Measurements from ENCODE around the gene EFR3B. TPM values are rescaled to one million over a fixed set of nuclear protein-coding genes. Genes with fewer than 3 reads are reported as not detected.
"Not testable (repeated sequence)": the region's sequence is repeated elsewhere in the genome, so short reads cannot be mapped to it uniquely, and the experiment has no call there.

Gene EFR3B
- polyA plus RNA-seq, 2 donors: 0.11 to 0.12 TPM

GRCh38 chr2:25115249-25115883, 73.5 kb downstream of the EFR3B start:
- H3K4me1 ChIP-seq (ENCODE audit: control insufficient read depth in 2 of 2, insufficient read depth in 2 of 2, low read length in 1 of 2): no peaks in the 10 kb centered on the region
- 90 to 91% methylated on average over 9 of the region's 9 CpGs for WGBS, 2 donors

GRCh38 chr2:25115902-25116301, 74.0 kb downstream of the EFR3B start:
- Histone ChIP-seq H3K36me3 (ENCODE audit: control insufficient read depth in 2 of 2, insufficient read depth in 2 of 2, low read length in 1 of 2) (no peaks in the 10 kb centered on the region), H3K27ac (ENCODE audit: low read depth in 2 of 2, low read length in 1 of 2) (no peak overlapping the region), H3K27me3 (ENCODE audit: control insufficient read depth in 1 of 2, insufficient read depth in 2 of 2, low read length in 2 of 2) (no peaks in the 10 kb centered on the region), H3K4me1 (ENCODE audit: control insufficient read depth in 2 of 2, insufficient read depth in 2 of 2, low read length in 1 of 2) (no peaks in the 10 kb centered on the region), H3K9me3 (ENCODE audit: control insufficient read depth in 2 of 2, insufficient read depth in 1 of 2, low read depth in 1 of 2, low read length in 1 of 2) (no peaks in the 10 kb centered on the region), H3K4me3 (ENCODE audit: low read depth in 1 of 2, low read length in 2 of 2) (no peak overlapping the region)
- 91 to 93% methylated on average over 4 of the region's 4 CpGs for WGBS, 2 donors

More at GRCh38 chr2:25115249-25115883, 73.5 kb downstream of the EFR3B start:
- H3K27ac ChIP-seq (ENCODE audit: low read depth in 2 of 2, low read length in 1 of 2): no peak overlapping the region
- H3K27me3 ChIP-seq (ENCODE audit: control insufficient read depth in 1 of 2, insufficient read depth in 2 of 2, low read length in 2 of 2): no peaks in the 10 kb centered on the region
- H3K9me3 ChIP-seq (ENCODE audit: control insufficient read depth in 2 of 2, insufficient read depth in 1 of 2, low read depth in 1 of 2, low read length in 1 of 2): no peaks in the 10 kb centered on the region
- no peak overlapping the region for H3K4me3 ChIP-seq (ENCODE audit: low read depth in 1 of 2, low read length in 2 of 2)
- no peaks in the 10 kb centered on the region for H3K36me3 ChIP-seq (ENCODE audit: control insufficient read depth in 2 of 2, insufficient read depth in 2 of 2, low read length in 1 of 2)

GRCh38 chr2:25116956-25117355, 75.1 kb downstream of the EFR3B start:
- H3K36me3 ChIP-seq (ENCODE audit: control insufficient read depth in 2 of 2, insufficient read depth in 2 of 2, low read length in 1 of 2): no peaks in the 10 kb centered on the region
- no peaks in the 10 kb centered on the region for H3K27me3 ChIP-seq (ENCODE audit: control insufficient read depth in 1 of 2, insufficient read depth in 2 of 2, low read length in 2 of 2)
- H3K4me3 ChIP-seq (ENCODE audit: low read depth in 1 of 2, low read length in 2 of 2): no peak overlapping the region
- H3K4me1 ChIP-seq (ENCODE audit: control insufficient read depth in 2 of 2, insufficient read depth in 2 of 2, low read length in 1 of 2): no peaks in the 10 kb centered on the region
- 89 to 95% methylated on average over 13 of the region's 13 CpGs for WGBS, 2 donors
- no peak overlapping the region for H3K27ac ChIP-seq (ENCODE audit: low read depth in 2 of 2, low read length in 1 of 2)
- H3K9me3 ChIP-seq (ENCODE audit: control insufficient read depth in 2 of 2, insufficient read depth in 1 of 2, low read depth in 1 of 2, low read length in 1 of 2): no peaks in the 10 kb centered on the region

GRCh38 chr2:25119263-25119662, 77.4 kb downstream of the EFR3B start:
- Histone ChIP-seq H3K4me1 (ENCODE audit: control insufficient read depth in 2 of 2, insufficient read depth in 2 of 2, low read length in 1 of 2) (peaks cover 0 to 7% of the 10 kb centered on the region in 2 donors), H3K27ac (ENCODE audit: low read depth in 2 of 2, low read length in 1 of 2) (no peak overlapping the region), H3K4me3 (ENCODE audit: low read depth in 1 of 2, low read length in 2 of 2) (no peak overlapping the region), H3K9me3 (ENCODE audit: control insufficient read depth in 2 of 2, insufficient read depth in 1 of 2, low read depth in 1 of 2, low read length in 1 of 2) (no peaks in the 10 kb centered on the region), H3K36me3 (ENCODE audit: control insufficient read depth in 2 of 2, insufficient read depth in 2 of 2, low read length in 1 of 2) (no peaks in the 10 kb centered on the region), H3K27me3 (ENCODE audit: control insufficient read depth in 1 of 2, insufficient read depth in 2 of 2, low read length in 2 of 2) (no peaks in the 10 kb centered on the region)
- WGBS, 2 donors: 87 to 88% methylated on average over 11 of the region's 11 CpGs

GRCh38 chr2:25122367-25122766, 80.5 kb downstream of the EFR3B start:
- Histone ChIP-seq H3K27ac (ENCODE audit: low read depth in 2 of 2, low read length in 1 of 2) (no peak overlapping the region), H3K4me1 (ENCODE audit: control insufficient read depth in 2 of 2, insufficient read depth in 2 of 2, low read length in 1 of 2) (peaks cover 0 to 7% of the 10 kb centered on the region in 2 donors), H3K36me3 (ENCODE audit: control insufficient read depth in 2 of 2, insufficient read depth in 2 of 2, low read length in 1 of 2) (no peaks in the 10 kb centered on the region), H3K27me3 (ENCODE audit: control insufficient read depth in 1 of 2, insufficient read depth in 2 of 2, low read length in 2 of 2) (no peaks in the 10 kb centered on the region), H3K9me3 (ENCODE audit: control insufficient read depth in 2 of 2, insufficient read depth in 1 of 2, low read depth in 1 of 2, low read length in 1 of 2) (no peaks in the 10 kb centered on the region), H3K4me3 (ENCODE audit: low read depth in 1 of 2, low read length in 2 of 2) (no peak overlapping the region)
- 89 to 92% methylated on average over 3 of the region's 3 CpGs for WGBS, 2 donors

DNA sequence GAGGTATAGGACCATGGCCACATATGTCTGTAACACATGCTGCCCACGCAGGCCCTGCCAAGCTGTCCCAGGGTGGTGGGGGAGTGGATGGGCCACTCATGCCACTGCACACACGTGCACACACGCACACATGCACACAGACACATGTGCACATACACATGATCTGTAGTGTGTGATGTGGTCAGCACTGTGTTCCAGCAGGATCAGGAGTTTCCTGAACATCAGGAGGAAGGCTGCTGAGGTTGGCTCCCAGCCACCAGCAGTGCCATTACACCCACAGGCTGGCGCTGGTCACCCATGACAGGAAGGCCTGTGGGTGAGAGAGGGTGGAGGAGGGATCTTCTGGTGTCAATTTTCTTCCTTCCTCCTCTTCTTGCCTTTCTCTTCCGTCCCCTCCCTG, 81.8 kb downstream of the EFR3B start:
- Histone ChIP-seq H3K9me3 (ENCODE audit: control insufficient read depth in 2 of 2, insufficient read depth in 1 of 2, low read depth in 1 of 2, low read length in 1 of 2) (no peaks in the 10 kb centered on the region), H3K4me1 (ENCODE audit: control insufficient read depth in 2 of 2, insufficient read depth in 2 of 2, low read length in 1 of 2) (peaks cover 0 to 7% of the 10 kb centered on the region in 2 donors), H3K27ac (ENCODE audit: low read depth in 2 of 2, low read length in 1 of 2) (peak overlapping the region in 1 of 2 donors; percentile 3), H3K27me3 (ENCODE audit: control insufficient read depth in 1 of 2, insufficient read depth in 2 of 2, low read length in 2 of 2) (no peaks in the 10 kb centered on the region), H3K36me3 (ENCODE audit: control insufficient read depth in 2 of 2, insufficient read depth in 2 of 2, low read length in 1 of 2) (no peaks in the 10 kb centered on the region), H3K4me3 (ENCODE audit: low read depth in 1 of 2, low read length in 2 of 2) (no peak overlapping the region)
- WGBS, 2 donors: 71 to 75% methylated on average over 5 of the region's 5 CpGs

DNA sequence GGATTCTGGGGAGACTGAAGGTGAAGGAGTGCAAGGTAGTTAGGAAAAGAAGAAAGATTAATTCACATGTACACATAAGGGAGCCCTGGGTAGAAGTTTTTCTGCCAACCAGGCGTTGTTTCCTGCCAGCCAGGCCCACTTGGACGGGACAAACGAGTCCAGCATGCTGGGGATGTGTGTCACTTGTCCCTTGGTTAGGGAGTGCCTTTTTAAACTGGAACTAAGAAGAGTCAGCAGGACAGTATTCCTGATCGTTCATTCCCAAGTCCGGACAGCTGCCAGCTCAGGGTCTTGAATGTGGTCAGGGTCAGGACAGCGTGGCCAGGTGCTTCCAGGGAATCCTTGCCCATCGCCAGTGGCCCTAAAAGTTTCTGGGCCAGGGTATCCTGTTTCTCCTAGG, 83.3 kb downstream of the EFR3B start:
- H3K36me3 ChIP-seq (ENCODE audit: control insufficient read depth in 2 of 2, insufficient read depth in 2 of 2, low read length in 1 of 2): no peaks in the 10 kb centered on the region
- H3K4me1 ChIP-seq (ENCODE audit: control insufficient read depth in 2 of 2, insufficient read depth in 2 of 2, low read length in 1 of 2): peaks cover 0 to 7% of the 10 kb centered on the region in 2 donors
- no peaks in the 10 kb centered on the region for H3K27me3 ChIP-seq (ENCODE audit: control insufficient read depth in 1 of 2, insufficient read depth in 2 of 2, low read length in 2 of 2)
- H3K27ac ChIP-seq (ENCODE audit: low read depth in 2 of 2, low read length in 1 of 2): peak overlapping the region in 1 of 2 donors; percentile 61
- no peak overlapping the region for H3K4me3 ChIP-seq (ENCODE audit: low read depth in 1 of 2, low read length in 2 of 2)
- H3K9me3 ChIP-seq (ENCODE audit: control insufficient read depth in 2 of 2, insufficient read depth in 1 of 2, low read depth in 1 of 2, low read length in 1 of 2): no peaks in the 10 kb centered on the region
- 83 to 87% methylated on average over 7 of the region's 7 CpGs for WGBS, 2 donors

DNA sequence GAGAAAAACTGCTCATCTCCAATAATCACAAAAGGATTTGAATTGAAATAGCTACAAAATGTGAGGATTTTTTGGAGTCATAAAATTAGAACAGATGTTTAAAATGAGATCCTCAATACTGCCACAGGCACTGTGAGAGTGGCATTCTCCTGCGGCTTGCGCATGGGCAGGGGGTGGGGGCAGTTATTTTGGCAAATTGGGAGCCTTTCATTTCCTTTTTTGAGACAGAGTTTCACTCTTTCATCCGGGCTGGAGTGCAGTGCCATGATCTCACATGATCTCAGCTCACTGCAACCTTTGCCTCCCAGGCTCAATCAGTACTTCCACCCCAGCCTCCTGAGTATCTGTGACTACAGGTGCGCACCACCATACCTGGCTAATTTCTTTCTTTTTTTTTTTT, 84.1 kb downstream of the EFR3B start:
- peaks cover 0 to 7% of the 10 kb centered on the region in 2 donors for H3K4me1 ChIP-seq (ENCODE audit: control insufficient read depth in 2 of 2, insufficient read depth in 2 of 2, low read length in 1 of 2)
- no peaks in the 10 kb centered on the region for H3K36me3 ChIP-seq (ENCODE audit: control insufficient read depth in 2 of 2, insufficient read depth in 2 of 2, low read length in 1 of 2)
- no peak overlapping the region for H3K4me3 ChIP-seq (ENCODE audit: low read depth in 1 of 2, low read length in 2 of 2)
- no peak overlapping the region for H3K27ac ChIP-seq (ENCODE audit: low read depth in 2 of 2, low read length in 1 of 2)
- WGBS, 2 donors: 82 to 86% methylated on average over 4 of the region's 4 CpGs
- no peaks in the 10 kb centered on the region for H3K9me3 ChIP-seq (ENCODE audit: control insufficient read depth in 2 of 2, insufficient read depth in 1 of 2, low read depth in 1 of 2, low read length in 1 of 2)
- H3K27me3 ChIP-seq (ENCODE audit: control insufficient read depth in 1 of 2, insufficient read depth in 2 of 2, low read length in 2 of 2): no peaks in the 10 kb centered on the region

DNA sequence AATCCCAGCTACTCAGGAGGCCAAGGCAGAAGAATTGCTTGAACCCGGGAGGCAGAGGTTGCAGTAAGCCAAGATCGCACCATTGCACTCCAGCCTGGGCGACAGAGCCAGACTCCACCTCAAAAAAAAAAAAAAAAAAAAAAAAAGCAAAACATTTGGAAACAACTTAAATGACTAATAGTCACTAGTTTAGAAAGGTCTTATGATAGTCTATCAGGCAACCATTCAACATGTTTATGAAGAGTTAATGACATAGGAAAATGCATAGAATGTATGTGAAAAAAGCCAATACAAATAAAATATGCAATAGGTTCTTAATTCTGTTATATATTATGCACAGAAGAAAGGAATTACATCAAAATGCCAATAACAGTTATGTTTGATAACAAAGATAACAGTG, 85.2 kb downstream of the EFR3B start:
- WGBS, 2 donors: 85 to 91% methylated on average over 3 of the region's 3 CpGs
- not testable (repeated sequence) for H3K27me3 ChIP-seq (ENCODE audit: control insufficient read depth in 1 of 2, insufficient read depth in 2 of 2, low read length in 2 of 2); H3K4me3 ChIP-seq (ENCODE audit: low read depth in 1 of 2, low read length in 2 of 2); H3K36me3 ChIP-seq (ENCODE audit: control insufficient read depth in 2 of 2, insufficient read depth in 2 of 2, low read length in 1 of 2); H3K9me3 ChIP-seq (ENCODE audit: control insufficient read depth in 2 of 2, insufficient read depth in 1 of 2, low read depth in 1 of 2, low read length in 1 of 2); H3K27ac ChIP-seq (ENCODE audit: low read depth in 2 of 2, low read length in 1 of 2)
- peaks cover 0 to 11% of the 10 kb centered on the region in 2 donors for H3K4me1 ChIP-seq (ENCODE audit: control insufficient read depth in 2 of 2, insufficient read depth in 2 of 2, low read length in 1 of 2)

DNA sequence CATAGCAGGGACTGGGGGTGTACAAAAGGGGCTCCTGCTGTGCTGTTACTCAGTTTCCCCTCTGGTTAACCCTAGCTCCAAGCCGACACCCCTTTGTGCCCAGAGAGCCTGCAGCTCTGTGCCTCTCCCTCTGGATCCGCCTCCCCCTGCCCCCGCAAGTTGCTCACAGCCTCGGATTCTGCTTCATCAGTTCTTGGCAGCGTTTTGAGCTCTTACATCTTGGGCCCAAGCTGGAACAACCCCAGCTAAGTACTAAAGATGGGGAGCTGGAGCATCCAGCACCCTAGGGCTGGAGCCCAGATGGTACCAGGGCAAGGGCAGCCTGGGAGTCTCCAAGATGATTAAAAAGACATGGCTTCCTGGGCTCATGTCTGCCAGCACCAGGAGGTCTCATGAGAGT, 85.8 kb downstream of the EFR3B start:
- Histone ChIP-seq H3K4me3 (ENCODE audit: low read depth in 1 of 2, low read length in 2 of 2) (no peak overlapping the region), H3K36me3 (ENCODE audit: control insufficient read depth in 2 of 2, insufficient read depth in 2 of 2, low read length in 1 of 2) (no peaks in the 10 kb centered on the region), H3K27ac (ENCODE audit: low read depth in 2 of 2, low read length in 1 of 2) (no peak overlapping the region), H3K4me1 (ENCODE audit: control insufficient read depth in 2 of 2, insufficient read depth in 2 of 2, low read length in 1 of 2) (peaks cover 0 to 11% of the 10 kb centered on the region in 2 donors), H3K9me3 (ENCODE audit: control insufficient read depth in 2 of 2, insufficient read depth in 1 of 2, low read depth in 1 of 2, low read length in 1 of 2) (no peaks in the 10 kb centered on the region), H3K27me3 (ENCODE audit: control insufficient read depth in 1 of 2, insufficient read depth in 2 of 2, low read length in 2 of 2) (no peaks in the 10 kb centered on the region)
- 45 to 54% methylated on average over 5 of the region's 5 CpGs for WGBS, 2 donors
